Activated T-helper 2 cell treated with anti-CD3 and anti-CD28 coated beads, Interferon-gamma antibody, Interleukin-2, Interleukin-4, amounts not matched to agents 10 μg/mL and 5 μg/mL and 100 μg/mL, durations not matched to agents 14 hours and 24 hours and 36 hours (primary cell): ENCODE measurements around the gene CENPC. TPM values are rescaled to one million over a fixed set of nuclear protein-coding genes. Genes with fewer than 3 reads are reported as not detected.
A peak's percentile ranks its signal among the peaks of the same experiment; 100 is the strongest.

Experiments
- DNase-seq: peaks from one replicate; pipeline ENCODE4 v3.0.0; 2021; ENCODE audit warnings: low spot score
- H3K27ac Mint-ChIP-seq: one replicate; pipeline ENCODE4 v1.8.0; 2021; ENCODE audit warnings: mixed read lengths
- H3K27me3 Mint-ChIP-seq: one replicate; pipeline ENCODE4 v1.8.0; 2021; ENCODE audit warnings: low read depth, mixed read lengths
- H3K36me3 Mint-ChIP-seq: one replicate; pipeline ENCODE4 v1.8.0; 2021; ENCODE audit warnings: low read depth, mixed read lengths
- H3K4me1 Mint-ChIP-seq: one replicate; pipeline ENCODE4 v1.8.0; 2021; ENCODE audit warnings: low read depth, mixed read lengths
- H3K4me3 Mint-ChIP-seq: one replicate; pipeline ENCODE4 v1.8.0; 2021; ENCODE audit warnings: low read depth, mild to moderate bottlenecking, moderate library complexity, mixed read lengths
- H3K9me3 Mint-ChIP-seq: one replicate; pipeline ENCODE4 v1.8.0; 2021; ENCODE audit warnings: mixed read lengths
- intact Hi-C: fragments of 100-400 bp; cut with micrococcal nuclease; formaldehyde crosslinking; loops from one replicate; pipeline ENCODE4 v1.15.1; 2023
- total RNA-seq: library from RNA; stranded (reverse); gene quantifications from 2 replicates; pipeline ENCODE4 v1.2.3, GENCODE V29; 2022

CENPC gene, protein sequence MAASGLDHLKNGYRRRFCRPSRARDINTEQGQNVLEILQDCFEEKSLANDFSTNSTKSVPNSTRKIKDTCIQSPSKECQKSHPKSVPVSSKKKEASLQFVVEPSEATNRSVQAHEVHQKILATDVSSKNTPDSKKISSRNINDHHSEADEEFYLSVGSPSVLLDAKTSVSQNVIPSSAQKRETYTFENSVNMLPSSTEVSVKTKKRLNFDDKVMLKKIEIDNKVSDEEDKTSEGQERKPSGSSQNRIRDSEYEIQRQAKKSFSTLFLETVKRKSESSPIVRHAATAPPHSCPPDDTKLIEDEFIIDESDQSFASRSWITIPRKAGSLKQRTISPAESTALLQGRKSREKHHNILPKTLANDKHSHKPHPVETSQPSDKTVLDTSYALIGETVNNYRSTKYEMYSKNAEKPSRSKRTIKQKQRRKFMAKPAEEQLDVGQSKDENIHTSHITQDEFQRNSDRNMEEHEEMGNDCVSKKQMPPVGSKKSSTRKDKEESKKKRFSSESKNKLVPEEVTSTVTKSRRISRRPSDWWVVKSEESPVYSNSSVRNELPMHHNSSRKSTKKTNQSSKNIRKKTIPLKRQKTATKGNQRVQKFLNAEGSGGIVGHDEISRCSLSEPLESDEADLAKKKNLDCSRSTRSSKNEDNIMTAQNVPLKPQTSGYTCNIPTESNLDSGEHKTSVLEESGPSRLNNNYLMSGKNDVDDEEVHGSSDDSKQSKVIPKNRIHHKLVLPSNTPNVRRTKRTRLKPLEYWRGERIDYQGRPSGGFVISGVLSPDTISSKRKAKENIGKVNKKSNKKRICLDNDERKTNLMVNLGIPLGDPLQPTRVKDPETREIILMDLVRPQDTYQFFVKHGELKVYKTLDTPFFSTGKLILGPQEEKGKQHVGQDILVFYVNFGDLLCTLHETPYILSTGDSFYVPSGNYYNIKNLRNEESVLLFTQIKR
- 31.6 and 32.0 TPM in 2 replicates for total RNA-seq

DNA sequence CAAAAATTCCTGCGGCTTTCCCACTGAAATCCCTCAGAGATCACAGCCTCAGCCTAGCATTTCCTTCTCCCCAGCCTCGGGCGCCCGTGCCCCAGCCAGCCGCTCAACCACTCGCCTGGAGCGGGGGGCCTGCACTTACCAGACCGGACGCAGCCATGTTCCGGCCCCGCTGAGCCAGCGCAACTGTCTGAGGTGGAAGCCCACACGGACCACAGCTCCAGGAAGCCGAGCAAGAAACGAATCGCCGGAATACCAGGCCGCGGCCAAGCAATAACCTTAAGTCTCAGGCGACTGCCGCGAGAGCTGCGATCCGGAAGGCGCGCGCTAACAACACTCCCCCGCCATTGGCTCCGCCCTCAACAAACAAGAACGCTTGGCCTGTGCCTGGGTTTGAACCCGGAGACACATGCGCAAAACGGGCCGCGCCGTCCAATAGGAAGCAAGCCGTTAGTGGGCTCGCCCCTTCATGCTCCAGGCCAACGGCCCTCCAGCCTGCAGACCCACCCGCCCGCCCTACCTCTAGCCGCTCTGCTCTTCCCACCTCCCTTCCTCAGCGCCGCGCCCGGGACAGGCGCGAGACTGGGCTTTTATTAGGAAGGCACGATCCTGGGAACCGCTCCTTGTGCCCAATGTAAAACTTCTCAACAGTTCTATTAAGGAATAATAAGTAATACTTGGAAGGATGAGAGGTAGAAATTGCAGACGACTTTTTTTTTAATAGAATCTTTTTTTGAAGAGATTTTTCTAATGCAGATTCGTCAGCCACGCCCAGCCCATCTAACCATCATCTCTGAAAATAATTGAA is at the start of gene CENPC:
CENPC (minus strand) TSS at position 305 of the 805 bp plus-strand sequence; CDS start at position 157, 148 bp downstream.
- Mint-ChIP-seq H3K27ac (peak within 1 kb of the TSS; percentile 99), H3K36me3 (peaks cover 40% of the 10 kb centered on the region), H3K9me3 (no peaks in the 10 kb centered on the region), H3K4me3 (peak within 1 kb of the TSS; percentile 100), H3K4me1 (peaks cover 35% of the 10 kb centered on the region), H3K27me3 (no peaks in the 10 kb centered on the region)
- peak; percentile 93 for DNase-seq
- intact Hi-C loops: loop anchor here (1.0 to 5.0 kb wide), 7 partner anchors 13 to 202 kb away; partner anchors contain the start of genes STAP1 and UBA6

DNA sequence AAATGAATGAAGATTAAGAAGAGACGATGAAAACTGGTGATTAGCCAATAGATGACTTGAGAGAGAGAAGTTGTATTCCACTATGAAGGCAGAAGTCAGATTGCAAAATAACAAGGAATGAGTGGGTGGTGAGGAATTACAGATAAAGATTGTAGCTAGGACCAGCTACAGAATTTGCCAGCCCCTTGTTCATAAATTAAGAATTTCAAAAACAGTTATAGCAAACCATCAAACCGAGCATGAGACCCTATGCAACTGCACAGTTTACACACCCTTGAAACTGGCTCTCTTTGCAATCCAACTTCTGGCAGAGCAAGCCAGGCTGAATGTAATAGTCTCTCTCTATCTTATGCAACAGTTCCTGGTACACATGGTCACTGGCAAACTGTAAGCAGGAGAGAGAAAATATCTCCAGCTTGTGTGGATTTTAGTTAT is 48.5 kb upstream of the CENPC start:
- intact Hi-C loops: no loop called here
- Mint-ChIP-seq H3K9me3 (peaks cover 5% of the 10 kb centered on the region), H3K27me3 (no peaks in the 10 kb centered on the region), H3K27ac (no peak overlapping the region), H3K36me3 (peaks cover 81% of the 10 kb centered on the region), H3K4me1 (peaks cover 2% of the 10 kb centered on the region), H3K4me3 (no peak overlapping the region)
- no peak for DNase-seq

DNA sequence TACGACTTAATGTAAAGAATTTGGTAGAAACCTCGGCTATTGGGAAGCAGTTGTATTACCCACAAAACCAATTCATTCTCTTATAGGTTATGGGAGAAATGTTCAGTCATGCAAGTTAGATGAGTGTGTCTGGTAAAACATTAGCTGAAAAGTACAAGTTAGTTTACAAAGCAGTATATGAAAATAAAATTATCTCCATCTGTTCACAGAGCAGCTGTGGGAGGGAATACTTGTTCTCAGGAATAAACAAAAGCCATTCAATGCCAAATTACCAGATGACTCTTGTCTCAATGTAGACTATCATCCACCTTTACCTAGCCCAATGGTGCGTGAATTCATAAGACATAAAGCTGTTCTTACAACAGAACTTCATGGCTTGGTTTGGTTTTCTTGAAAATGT is 41.9 kb upstream of the CENPC start:
- no peaks in the 10 kb centered on the region for H3K27me3 Mint-ChIP-seq
- H3K4me3 Mint-ChIP-seq: no peak overlapping the region
- no peak for DNase-seq
- H3K36me3 Mint-ChIP-seq: peaks cover 72% of the 10 kb centered on the region
- peaks cover 9% of the 10 kb centered on the region for H3K4me1 Mint-ChIP-seq
- H3K9me3 Mint-ChIP-seq: no peaks in the 10 kb centered on the region
- intact Hi-C loops: no loop called here
- H3K27ac Mint-ChIP-seq: no peak overlapping the region

DNA sequence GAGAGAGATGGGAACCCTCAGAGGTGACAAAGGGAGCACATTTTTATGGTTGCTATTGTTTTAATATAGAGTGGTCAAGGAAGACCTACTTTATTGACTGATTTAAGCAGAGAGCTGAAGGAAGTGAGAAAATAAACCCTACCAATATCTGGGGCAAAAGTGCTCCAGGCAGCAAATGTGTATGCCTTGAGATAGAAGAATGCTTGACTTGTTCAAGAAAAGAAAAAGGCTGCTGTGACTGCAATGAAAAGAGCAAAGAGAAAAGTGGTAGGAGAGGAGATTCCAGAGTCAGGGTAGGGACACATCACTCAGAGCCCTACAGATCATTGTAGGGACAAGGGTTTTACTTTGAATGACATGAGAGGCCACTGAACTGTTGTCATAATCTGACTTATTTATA is 39.2 kb upstream of the CENPC start:
- intact Hi-C loops: loop anchor here (5.0 kb wide), 1 partner anchor 48 kb away; no protein-coding TSS in a partner anchor
- Mint-ChIP-seq H3K27ac (peak overlapping the region; percentile 1), H3K4me1 (peaks cover 25% of the 10 kb centered on the region), H3K9me3 (peaks cover 1% of the 10 kb centered on the region), H3K4me3 (no peak overlapping the region), H3K27me3 (no peaks in the 10 kb centered on the region), H3K36me3 (peaks cover 73% of the 10 kb centered on the region)
- DNase-seq: no peak

GRCh38 chr4:67581913-67582312 is 36.6 kb upstream of the CENPC start:
- Mint-ChIP-seq H3K27me3 (no peaks in the 10 kb centered on the region), H3K4me1 (peaks cover 32% of the 10 kb centered on the region), H3K4me3 (no peak overlapping the region), H3K27ac (peak overlapping the region; percentile 80), H3K36me3 (peaks cover 76% of the 10 kb centered on the region), H3K9me3 (peaks cover 8% of the 10 kb centered on the region)
- no peak for DNase-seq
- intact Hi-C loops: loop anchor here (1.0 to 5.0 kb wide), 6 partner anchors 9 to 103 kb away; partner anchors contain the start of genes CENPC and STAP1

- intact Hi-C loops: loop anchor here (1.0 to 5.0 kb wide), 6 partner anchors 8 to 104 kb away; partner anchors contain the start of genes CENPC and STAP1
- peak overlapping the region; percentile 62 for H3K4me3 Mint-ChIP-seq
- DNase-seq: no peak
- peaks cover 74% of the 10 kb centered on the region for H3K36me3 Mint-ChIP-seq
- peaks cover 8% of the 10 kb centered on the region for H3K9me3 Mint-ChIP-seq
- H3K4me1 Mint-ChIP-seq: peaks cover 31% of the 10 kb centered on the region
- no peaks in the 10 kb centered on the region for H3K27me3 Mint-ChIP-seq
- H3K27ac Mint-ChIP-seq: peak overlapping the region; percentile 87
Measured at GRCh38 chr4:67581208-67581857, 36.0 kb upstream of the CENPC start.

GRCh38 chr4:67580577-67580976 is 35.3 kb upstream of the CENPC start:
- peaks cover 37% of the 10 kb centered on the region for H3K4me1 Mint-ChIP-seq

GRCh38 chr4:67576538-67576937 is 31.2 kb upstream of the CENPC start:
- Mint-ChIP-seq H3K4me3 (peak overlapping the region; percentile 30), H3K36me3 (peaks cover 78% of the 10 kb centered on the region), H3K4me1 (peaks cover 52% of the 10 kb centered on the region), H3K27me3 (no peaks in the 10 kb centered on the region), H3K9me3 (peaks cover 8% of the 10 kb centered on the region), H3K27ac (no peak overlapping the region)
- intact Hi-C loops: no loop called here
- DNase-seq: no peak

More at GRCh38 chr4:67580577-67580976, 35.3 kb upstream of the CENPC start:
- no peak for DNase-seq
- Mint-ChIP-seq H3K36me3 (peaks cover 73% of the 10 kb centered on the region), H3K9me3 (peaks cover 8% of the 10 kb centered on the region), H3K4me3 (peak overlapping the region; percentile 3), H3K27ac (peak overlapping the region; percentile 87), H3K27me3 (no peaks in the 10 kb centered on the region)
- intact Hi-C loops: loop anchor here (2.0 to 5.0 kb wide), 3 partner anchors 22 to 52 kb away; partner anchors contain the start of genes CENPC and STAP1

DNA sequence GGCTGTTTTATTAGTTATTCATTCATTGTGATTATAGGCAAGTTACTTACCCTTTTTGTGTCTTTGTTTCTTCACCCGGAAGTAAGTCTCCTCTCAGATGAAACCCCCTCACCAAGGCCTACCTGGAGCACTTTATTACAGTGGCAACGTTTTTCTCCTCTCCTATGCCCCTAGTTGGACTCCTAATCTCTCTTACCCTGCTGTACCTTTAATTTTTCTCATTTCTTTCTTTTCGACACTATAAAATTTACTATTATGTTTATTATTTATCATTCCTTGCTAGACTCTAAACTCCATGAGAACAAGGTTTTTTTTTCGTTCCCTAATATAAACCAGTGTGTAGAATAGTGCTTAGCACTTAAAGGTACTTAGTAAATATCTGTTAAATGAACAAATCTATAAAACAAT is 30.8 kb upstream of the CENPC start:
- Mint-ChIP-seq H3K4me1 (peaks cover 47% of the 10 kb centered on the region), H3K9me3 (peaks cover 8% of the 10 kb centered on the region), H3K4me3 (peak overlapping the region; percentile 66), H3K27me3 (no peaks in the 10 kb centered on the region), H3K36me3 (peaks cover 78% of the 10 kb centered on the region), H3K27ac (peak overlapping the region; percentile 81)
- intact Hi-C loops: no loop called here
- DNase-seq: no peak

DNA sequence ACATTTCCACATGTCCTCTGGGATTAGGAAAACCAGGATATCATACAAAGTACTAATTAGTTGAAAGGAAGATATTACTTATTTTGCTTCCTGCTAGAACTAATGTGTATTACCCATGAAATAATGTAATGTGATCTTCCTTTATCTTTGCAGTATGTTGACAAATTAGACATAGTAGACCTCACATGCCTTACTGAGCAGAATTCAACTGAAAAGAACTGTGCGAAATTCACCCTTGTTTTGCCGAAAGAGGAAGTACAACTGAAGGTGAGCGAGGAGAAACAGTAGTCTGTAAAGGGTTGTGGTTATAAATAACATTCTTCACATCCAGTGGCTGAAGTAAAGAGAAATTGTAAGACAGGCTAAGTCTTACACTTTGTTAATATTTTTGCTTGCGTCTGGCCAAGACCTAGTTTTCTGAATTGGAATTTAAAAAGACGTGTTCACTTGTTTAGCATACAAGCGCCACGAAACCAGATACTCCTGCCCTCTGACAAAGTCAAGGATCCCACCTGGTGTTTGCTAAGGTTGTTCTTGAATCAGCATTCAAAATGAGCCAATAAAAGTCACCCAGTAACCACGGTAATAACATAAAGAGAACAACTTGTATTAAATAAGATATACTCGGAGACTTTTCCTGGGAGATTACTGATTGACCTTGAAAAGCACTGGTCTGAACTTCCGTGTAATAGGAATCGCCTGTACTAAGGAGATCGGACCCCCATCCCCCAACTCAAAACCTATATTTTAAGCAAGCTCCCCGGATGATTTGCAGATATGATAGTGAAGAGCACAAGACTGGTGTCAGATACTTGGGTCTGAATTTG is 30.1 kb upstream of the CENPC start:
- Mint-ChIP-seq H3K4me3 (peak overlapping the region; percentile 66), H3K9me3 (peaks cover 8% of the 10 kb centered on the region), H3K27me3 (no peaks in the 10 kb centered on the region), H3K27ac (peak overlapping the region; percentile 81), H3K36me3 (peaks cover 74% of the 10 kb centered on the region), H3K4me1 (peaks cover 42% of the 10 kb centered on the region)
- DNase-seq: no peak
- intact Hi-C loops: no loop called here

DNA sequence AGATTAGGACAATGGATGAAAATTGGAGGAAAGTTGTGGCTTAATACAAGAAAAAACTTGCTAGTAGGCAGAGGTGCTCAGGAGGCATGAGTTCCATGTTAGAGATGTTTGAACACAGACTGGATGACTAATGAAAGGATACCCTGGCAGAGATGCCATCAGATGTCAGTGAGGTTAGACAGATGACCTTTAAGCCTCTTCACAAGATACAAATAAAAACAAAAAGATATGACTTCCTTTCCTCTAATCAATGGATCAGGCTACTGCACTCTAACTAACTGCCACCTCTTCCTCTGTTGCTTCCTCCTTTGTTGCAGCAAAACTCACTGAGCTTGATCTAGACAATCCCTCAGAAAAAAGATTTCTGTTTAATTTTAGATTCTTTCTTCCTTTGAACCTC is 27.9 kb upstream of the CENPC start:
- H3K4me3 Mint-ChIP-seq: no peak overlapping the region
- H3K9me3 Mint-ChIP-seq: no peaks in the 10 kb centered on the region
- H3K27me3 Mint-ChIP-seq: no peaks in the 10 kb centered on the region
- intact Hi-C loops: loop anchor here (1.0 to 2.0 kb wide), 2 partner anchors 8 to 14 kb away; partner anchors contain the start of gene STAP1
- H3K4me1 Mint-ChIP-seq: peaks cover 44% of the 10 kb centered on the region
- H3K36me3 Mint-ChIP-seq: peaks cover 58% of the 10 kb centered on the region
- DNase-seq: no peak
- H3K27ac Mint-ChIP-seq: peak overlapping the region; percentile 49
